ENCODE measurements around the gene RSPH10B2.
"Not testable (repeated sequence)": the region's sequence is repeated elsewhere in the genome, so short reads cannot be mapped to it uniquely, and the experiment has no call there.

The RSPH10B2 gene
- long read RNA-seq, donor 1, partial matches to known transcripts: 20 of 20 reads
- long read RNA-seq, donor 1, other reads (novel, unspliced or antisense): 0 of 20 reads
- long read RNA-seq, donor 2: 0 reads
- long read RNA-seq, donor 3, partial matches to known transcripts: 12 of 19 reads
- long read RNA-seq, donor 3, other reads (novel, unspliced or antisense): 7 of 19 reads
- long read RNA-seq, donor 4: 0 reads
- long read RNA-seq, donor 5, partial matches to known transcripts: 10 of 18 reads
- long read RNA-seq, donor 5, other reads (novel, unspliced or antisense): 8 of 18 reads
- long read RNA-seq, donor 6: 0 reads
- long read RNA-seq, donor 7: 0 reads
- long read RNA-seq, donor 8: 0 reads

GRCh38 chr7:6753964-6754363, at the start of gene RSPH10B2:
RSPH10B2 (plus strand) TSS chr7:6754103; CDS start chr7:6757678, 3,575 bp downstream.
- not testable (repeated sequence) for DNase-seq

- DNase-seq: no peak
Observed at GRCh38 chr7:6705959-6706665, 47.8 kb upstream of the RSPH10B2 start.

GRCh38 chr7:6706666-6707407, 47.1 kb upstream of the RSPH10B2 start, which contains the start of gene ZNF12:
ZNF12 (minus strand) TSS chr7:6706947; CDS start chr7:6705173, 1,774 bp downstream.
- peak; percentile 90 for DNase-seq

- DNase-seq: no peak
Observed at GRCh38 chr7:6708304-6708703, 45.6 kb upstream of the RSPH10B2 start.

- no peak for DNase-seq
Observed at GRCh38 chr7:6709808-6710207, 44.1 kb upstream of the RSPH10B2 start.

GRCh38 chr7:6714360-6714759, 39.5 kb upstream of the RSPH10B2 start:
- no peak for DNase-seq

- not testable (repeated sequence) for DNase-seq
Observed at GRCh38 chr7:6715898-6716297, 38.0 kb upstream of the RSPH10B2 start.

- no peak for DNase-seq
Observed at GRCh38 chr7:6718124-6718523, 35.8 kb upstream of the RSPH10B2 start.

- not testable (repeated sequence) for DNase-seq
Observed at GRCh38 chr7:6724351-6724750, 29.6 kb upstream of the RSPH10B2 start.

- no peak for DNase-seq
Observed at GRCh38 chr7:6725003-6725402, 28.9 kb upstream of the RSPH10B2 start.

- not testable (repeated sequence) for DNase-seq
Observed at GRCh38 chr7:6726341-6726740, 27.6 kb upstream of the RSPH10B2 start.

GRCh38 chr7:6727663-6728062, 26.2 kb upstream of the RSPH10B2 start:
- peak; percentile 6 for DNase-seq

GRCh38 chr7:6728893-6729491, 24.9 kb upstream of the RSPH10B2 start:
- not testable (repeated sequence) for DNase-seq

- peak; percentile 91 for DNase-seq
Observed at GRCh38 chr7:6729492-6730342, 24.2 kb upstream of the RSPH10B2 start.

- no peak for DNase-seq
Observed at GRCh38 chr7:6730343-6730633, 23.6 kb upstream of the RSPH10B2 start.

GRCh38 chr7:6738415-6738814, 15.5 kb upstream of the RSPH10B2 start:
- DNase-seq: not testable (repeated sequence)

- not testable (repeated sequence) for DNase-seq
Observed at GRCh38 chr7:6744410-6745100, 9.3 kb upstream of the RSPH10B2 start.

GRCh38 chr7:6749335-6749734, 4.6 kb upstream of the RSPH10B2 start:
- not testable (repeated sequence) for DNase-seq

- DNase-seq: not testable (repeated sequence)
Observed at GRCh38 chr7:6750173-6750572, 3.7 kb upstream of the RSPH10B2 start.

- DNase-seq: not testable (repeated sequence)
Observed at GRCh38 chr7:6761186-6761585, 7.3 kb downstream of the RSPH10B2 start.

- not testable (repeated sequence) for DNase-seq
Observed at GRCh38 chr7:6781581-6781980, 27.7 kb downstream of the RSPH10B2 start.
